HL-60 (cell line): ENCODE measurements around the gene MYOM3.

ENCODE experiments used
- GABPA ChIP-seq: IDR thresholded peaks from 2 replicates; pipeline ENCODE4 v1.6.1; 2012; ENCODE audit warnings: low read depth
- POLR2AphosphoS5 ChIP-seq: IDR thresholded peaks from 2 replicates; pipeline ENCODE4 v1.6.1; 2012; ENCODE audit warnings: low read depth
- REST ChIP-seq: IDR thresholded peaks from 2 replicates; pipeline ENCODE4 v1.6.1; 2012; ENCODE audit warnings: low read depth; ENCODE audit not compliant: insufficient replicate concordance
- SPI1 ChIP-seq: IDR thresholded peaks from 2 replicates; pipeline ENCODE4 v1.6.1; 2012; ENCODE audit warnings: low read depth, mild to moderate bottlenecking, borderline replicate concordance
- TF ChIP-seq, protein P1 (sequence below): IDR thresholded peaks from one replicate; pipeline ENCODE4 v1.5.1; 2011; ENCODE audit warnings: low read length, control low read depth, inconsistent platforms; ENCODE audit not compliant: insufficient read depth

DNA sequence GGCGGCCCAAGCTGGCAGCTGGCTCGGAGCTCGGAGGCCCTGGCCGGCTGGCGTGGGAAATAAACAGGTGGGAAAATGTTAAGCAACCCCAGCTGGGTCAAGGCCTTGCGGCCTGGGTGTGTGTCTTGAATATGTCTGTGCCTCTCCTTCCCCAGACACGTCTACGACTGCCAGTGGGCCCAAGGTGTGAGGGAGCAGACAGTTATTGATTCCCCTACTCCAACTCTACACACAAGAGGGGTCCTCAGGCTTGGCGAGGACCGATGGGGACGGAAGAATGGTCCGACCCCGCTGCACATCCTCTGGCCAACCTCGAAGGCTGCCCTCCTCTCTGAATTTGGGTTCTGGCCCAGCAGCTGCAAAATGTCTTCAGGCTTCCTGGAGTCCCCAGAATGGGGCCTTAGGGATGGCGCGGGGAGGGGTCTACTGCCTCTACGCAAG lies 28.8 kb upstream of the MYOM3 start:
- TF ChIP-seq, protein P1, sequence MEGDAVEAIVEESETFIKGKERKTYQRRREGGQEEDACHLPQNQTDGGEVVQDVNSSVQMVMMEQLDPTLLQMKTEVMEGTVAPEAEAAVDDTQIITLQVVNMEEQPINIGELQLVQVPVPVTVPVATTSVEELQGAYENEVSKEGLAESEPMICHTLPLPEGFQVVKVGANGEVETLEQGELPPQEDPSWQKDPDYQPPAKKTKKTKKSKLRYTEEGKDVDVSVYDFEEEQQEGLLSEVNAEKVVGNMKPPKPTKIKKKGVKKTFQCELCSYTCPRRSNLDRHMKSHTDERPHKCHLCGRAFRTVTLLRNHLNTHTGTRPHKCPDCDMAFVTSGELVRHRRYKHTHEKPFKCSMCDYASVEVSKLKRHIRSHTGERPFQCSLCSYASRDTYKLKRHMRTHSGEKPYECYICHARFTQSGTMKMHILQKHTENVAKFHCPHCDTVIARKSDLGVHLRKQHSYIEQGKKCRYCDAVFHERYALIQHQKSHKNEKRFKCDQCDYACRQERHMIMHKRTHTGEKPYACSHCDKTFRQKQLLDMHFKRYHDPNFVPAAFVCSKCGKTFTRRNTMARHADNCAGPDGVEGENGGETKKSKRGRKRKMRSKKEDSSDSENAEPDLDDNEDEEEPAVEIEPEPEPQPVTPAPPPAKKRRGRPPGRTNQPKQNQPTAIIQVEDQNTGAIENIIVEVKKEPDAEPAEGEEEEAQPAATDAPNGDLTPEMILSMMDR: no peak
- TF ChIP-seq POLR2AphosphoS5: no peak
- TF ChIP-seq SPI1: no peak
- no peak for TF ChIP-seq REST
- no peak for TF ChIP-seq GABPA
